ENCODE measurements around the gene SCARB2. TPM values are rescaled to one million over a fixed set of nuclear protein-coding genes. Genes with fewer than 3 reads are reported as not detected.

SCARB2 gene
- total RNA-seq, 1 experiment from 2014 or later: 51.3 TPM

GRCh38 chr4:76147454-76148141, 66.0 kb downstream of the SCARB2 start (continued):
- TF ChIP-seq POLR2AphosphoS5 (IDR thresholded peaks at IDR 0.05; ENCODE audit: low read depth, low read length) (no peak), REST (IDR thresholded peaks at IDR 0.05; ENCODE audit: low read depth) (no peak), FOSL1 (IDR thresholded peaks at IDR 0.05; ENCODE audit: low read depth) (no peak)

GRCh38 chr4:76144546-76144945, 69.1 kb downstream of the SCARB2 start:
- Histone ChIP-seq H3K4me1 (ENCODE audit: control insufficient read depth in 1 of 2, insufficient read depth in 2 of 2, low read length in 2 of 2) (peaks cover 8 to 19% of the 10 kb centered on the region in 2 experiments; a peak in 3 of 4 replicates), H3K9ac (ENCODE audit: low read length) (no peak overlapping the region), H3K27me3 (ENCODE audit: insufficient read depth, low read length) (no peaks in the 10 kb centered on the region), H3K36me3 (ENCODE audit: control insufficient read depth in 1 of 2, insufficient read depth in 2 of 2, low read length in 2 of 2) (peaks cover 11 to 19% of the 10 kb centered on the region in 2 experiments; a peak in 3 of 4 replicates), H3K4me3 (replicated peaks in 1 of 2; ENCODE audit: low read depth in 1 of 2, low read length in 2 of 2) (no peak overlapping the region), H3K9me3 (ENCODE audit: control insufficient read depth in 1 of 2, insufficient read depth in 1 of 2, low read depth in 1 of 2, low read length in 2 of 2) (no peaks in the 10 kb centered on the region), H3K79me2 (ENCODE audit: insufficient read depth, low read length) (peaks cover 95% of the 10 kb centered on the region), H4K20me1 (ENCODE audit: insufficient read depth) (peaks cover 16% of the 10 kb centered on the region), H3K27ac (ENCODE audit: low read depth, low read length) (no peak overlapping the region), H3K9me2 (ENCODE audit: insufficient read depth) (no peaks in the 10 kb centered on the region), H3K4me2 (ENCODE audit: low read length) (no peak overlapping the region), H2AFZ (ENCODE audit: low read depth, low read length, poor library complexity, severe bottlenecking) (no peak overlapping the region)
- ChIA-PET CTCF (no interaction called here), POLR2A (no interaction called here), RAD21 (ENCODE audit: low non-redundant PET in 1 of 2, low total read pairs in 2 of 2, uncharacterized antibody in 2 of 2, unreplicated experiment in 2 of 2) (no interaction called here)
- ATAC-seq (no peak), DNase-seq (ENCODE audit: low read depth, low spot score) (no peak)
- intact Hi-C loops (cut with micrococcal nuclease): no loop called here
- BruUV-seq (replicated peaks): no TSS peak
- no peak for TF ChIP-seq EGR1 (IDR thresholded peaks at IDR 0.05; ENCODE audit: low read depth)
- TF ChIP-seq ZFX (IDR thresholded peaks at IDR 0.05): no peak
- TF ChIP-seq JUND (IDR thresholded peaks at IDR 0.05): no peak
- TF ChIP-seq SIN3A (IDR thresholded peaks at IDR 0.05; ENCODE audit: low read depth): no peak
- TF ChIP-seq FOSL1 (IDR thresholded peaks at IDR 0.05; ENCODE audit: low read depth): no peak
- no peak for TF ChIP-seq ZBTB33 (IDR thresholded peaks at IDR 0.05; ENCODE audit: extremely low read depth, insufficient replicate concordance, low read length)
- TF ChIP-seq SRF (IDR thresholded peaks at IDR 0.05; ENCODE audit: low read depth): no peak
- no peak for TF ChIP-seq REST (IDR thresholded peaks at IDR 0.05; ENCODE audit: low read depth)
- no peak for TF ChIP-seq MAX (IDR thresholded peaks at IDR 0.05)

Measured in HCT116 (cell line).